ENCODE results near the gene PRKCA. TPM values are rescaled to one million over a fixed set of nuclear protein-coding genes. Genes with fewer than 3 reads are reported as not detected.

Gene PRKCA
- total and polyA plus RNA-seq, 2 of the 13 experiments (the other 11 are each of a cell fraction or from before 2014, with no cell fraction given): 18.5 to 21.5 TPM

DNA sequence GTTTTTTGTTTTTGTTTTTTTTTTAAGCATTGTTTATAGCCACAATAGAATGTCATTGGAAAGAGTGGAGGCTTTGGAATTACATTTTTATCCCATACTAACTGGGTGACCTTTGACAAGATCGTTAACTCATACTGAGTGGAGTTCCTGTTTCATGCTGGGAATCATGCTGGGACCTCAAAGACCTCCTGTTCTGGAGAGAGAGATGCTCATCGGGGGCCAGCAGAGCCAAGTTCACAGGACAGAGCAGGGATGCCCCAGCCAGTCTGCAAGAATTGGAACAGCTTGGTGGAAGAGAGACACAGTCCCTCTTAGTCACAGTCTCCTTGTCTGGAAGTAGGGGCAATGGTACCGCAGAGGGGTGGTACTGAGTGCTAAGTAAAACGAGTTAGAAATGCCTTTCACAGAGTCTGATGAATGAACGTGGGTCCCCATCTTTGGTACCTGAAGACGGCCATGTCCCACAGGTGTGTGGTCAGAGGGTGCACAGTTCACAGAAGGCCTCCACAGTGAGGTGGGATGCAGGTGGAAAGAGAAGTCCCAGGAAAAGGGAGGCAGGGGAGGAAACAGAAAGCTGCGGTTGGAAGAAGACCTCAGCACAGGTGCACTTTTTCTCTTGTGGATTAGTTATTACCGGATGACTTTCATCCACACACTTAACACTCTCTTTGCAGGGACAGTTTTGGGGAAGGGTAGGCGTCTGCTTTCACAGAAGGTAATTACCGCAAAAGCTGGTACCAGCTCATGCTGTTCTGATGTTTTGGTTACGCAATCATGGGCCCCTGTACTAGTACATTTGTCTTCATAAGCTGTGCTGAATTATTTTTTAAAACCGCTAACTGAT is 147.8 kb downstream of the PRKCA start (continued):
- TF ChIP-seq, protein P1, sequence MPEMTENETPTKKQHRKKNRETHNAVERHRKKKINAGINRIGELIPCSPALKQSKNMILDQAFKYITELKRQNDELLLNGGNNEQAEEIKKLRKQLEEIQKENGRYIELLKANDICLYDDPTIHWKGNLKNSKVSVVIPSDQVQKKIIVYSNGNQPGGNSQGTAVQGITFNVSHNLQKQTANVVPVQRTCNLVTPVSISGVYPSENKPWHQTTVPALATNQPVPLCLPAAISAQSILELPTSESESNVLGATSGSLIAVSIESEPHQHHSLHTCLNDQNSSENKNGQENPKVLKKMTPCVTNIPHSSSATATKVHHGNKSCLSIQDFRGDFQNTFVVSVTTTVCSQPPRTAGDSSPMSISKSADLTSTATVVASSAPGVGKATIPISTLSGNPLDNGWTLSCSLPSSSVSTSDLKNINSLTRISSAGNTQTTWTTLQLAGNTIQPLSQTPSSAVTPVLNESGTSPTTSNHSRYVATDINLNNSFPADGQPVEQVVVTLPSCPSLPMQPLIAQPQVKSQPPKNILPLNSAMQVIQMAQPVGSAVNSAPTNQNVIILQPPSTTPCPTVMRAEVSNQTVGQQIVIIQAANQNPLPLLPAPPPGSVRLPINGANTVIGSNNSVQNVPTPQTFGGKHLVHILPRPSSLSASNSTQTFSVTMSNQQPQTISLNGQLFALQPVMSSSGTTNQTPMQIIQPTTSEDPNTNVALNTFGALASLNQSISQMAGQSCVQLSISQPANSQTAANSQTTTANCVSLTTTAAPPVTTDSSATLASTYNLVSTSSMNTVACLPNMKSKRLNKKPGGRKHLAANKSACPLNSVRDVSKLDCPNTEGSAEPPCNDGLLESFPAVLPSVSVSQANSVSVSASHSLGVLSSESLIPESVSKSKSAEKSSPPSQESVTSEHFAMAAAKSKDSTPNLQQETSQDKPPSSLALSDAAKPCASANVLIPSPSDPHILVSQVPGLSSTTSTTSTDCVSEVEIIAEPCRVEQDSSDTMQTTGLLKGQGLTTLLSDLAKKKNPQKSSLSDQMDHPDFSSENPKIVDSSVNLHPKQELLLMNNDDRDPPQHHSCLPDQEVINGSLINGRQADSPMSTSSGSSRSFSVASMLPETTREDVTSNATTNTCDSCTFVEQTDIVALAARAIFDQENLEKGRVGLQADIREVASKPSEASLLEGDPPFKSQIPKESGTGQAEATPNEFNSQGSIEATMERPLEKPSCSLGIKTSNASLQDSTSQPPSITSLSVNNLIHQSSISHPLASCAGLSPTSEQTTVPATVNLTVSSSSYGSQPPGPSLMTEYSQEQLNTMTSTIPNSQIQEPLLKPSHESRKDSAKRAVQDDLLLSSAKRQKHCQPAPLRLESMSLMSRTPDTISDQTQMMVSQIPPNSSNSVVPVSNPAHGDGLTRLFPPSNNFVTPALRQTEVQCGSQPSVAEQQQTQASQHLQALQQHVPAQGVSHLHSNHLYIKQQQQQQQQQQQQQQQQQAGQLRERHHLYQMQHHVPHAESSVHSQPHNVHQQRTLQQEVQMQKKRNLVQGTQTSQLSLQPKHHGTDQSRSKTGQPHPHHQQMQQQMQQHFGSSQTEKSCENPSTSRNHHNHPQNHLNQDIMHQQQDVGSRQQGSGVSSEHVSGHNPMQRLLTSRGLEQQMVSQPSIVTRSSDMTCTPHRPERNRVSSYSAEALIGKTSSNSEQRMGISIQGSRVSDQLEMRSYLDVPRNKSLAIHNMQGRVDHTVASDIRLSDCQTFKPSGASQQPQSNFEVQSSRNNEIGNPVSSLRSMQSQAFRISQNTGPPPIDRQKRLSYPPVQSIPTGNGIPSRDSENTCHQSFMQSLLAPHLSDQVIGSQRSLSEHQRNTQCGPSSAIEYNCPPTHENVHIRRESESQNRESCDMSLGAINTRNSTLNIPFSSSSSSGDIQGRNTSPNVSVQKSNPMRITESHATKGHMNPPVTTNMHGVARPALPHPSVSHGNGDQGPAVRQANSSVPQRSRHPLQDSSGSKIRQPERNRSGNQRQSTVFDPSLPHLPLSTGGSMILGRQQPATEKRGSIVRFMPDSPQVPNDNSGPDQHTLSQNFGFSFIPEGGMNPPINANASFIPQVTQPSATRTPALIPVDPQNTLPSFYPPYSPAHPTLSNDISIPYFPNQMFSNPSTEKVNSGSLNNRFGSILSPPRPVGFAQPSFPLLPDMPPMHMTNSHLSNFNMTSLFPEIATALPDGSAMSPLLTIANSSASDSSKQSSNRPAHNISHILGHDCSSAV (CRISPR knock-in tag; IDR thresholded peaks at IDR 0.05; ENCODE audit: borderline replicate concordance): no peak
- TF ChIP-seq, protein P2, sequence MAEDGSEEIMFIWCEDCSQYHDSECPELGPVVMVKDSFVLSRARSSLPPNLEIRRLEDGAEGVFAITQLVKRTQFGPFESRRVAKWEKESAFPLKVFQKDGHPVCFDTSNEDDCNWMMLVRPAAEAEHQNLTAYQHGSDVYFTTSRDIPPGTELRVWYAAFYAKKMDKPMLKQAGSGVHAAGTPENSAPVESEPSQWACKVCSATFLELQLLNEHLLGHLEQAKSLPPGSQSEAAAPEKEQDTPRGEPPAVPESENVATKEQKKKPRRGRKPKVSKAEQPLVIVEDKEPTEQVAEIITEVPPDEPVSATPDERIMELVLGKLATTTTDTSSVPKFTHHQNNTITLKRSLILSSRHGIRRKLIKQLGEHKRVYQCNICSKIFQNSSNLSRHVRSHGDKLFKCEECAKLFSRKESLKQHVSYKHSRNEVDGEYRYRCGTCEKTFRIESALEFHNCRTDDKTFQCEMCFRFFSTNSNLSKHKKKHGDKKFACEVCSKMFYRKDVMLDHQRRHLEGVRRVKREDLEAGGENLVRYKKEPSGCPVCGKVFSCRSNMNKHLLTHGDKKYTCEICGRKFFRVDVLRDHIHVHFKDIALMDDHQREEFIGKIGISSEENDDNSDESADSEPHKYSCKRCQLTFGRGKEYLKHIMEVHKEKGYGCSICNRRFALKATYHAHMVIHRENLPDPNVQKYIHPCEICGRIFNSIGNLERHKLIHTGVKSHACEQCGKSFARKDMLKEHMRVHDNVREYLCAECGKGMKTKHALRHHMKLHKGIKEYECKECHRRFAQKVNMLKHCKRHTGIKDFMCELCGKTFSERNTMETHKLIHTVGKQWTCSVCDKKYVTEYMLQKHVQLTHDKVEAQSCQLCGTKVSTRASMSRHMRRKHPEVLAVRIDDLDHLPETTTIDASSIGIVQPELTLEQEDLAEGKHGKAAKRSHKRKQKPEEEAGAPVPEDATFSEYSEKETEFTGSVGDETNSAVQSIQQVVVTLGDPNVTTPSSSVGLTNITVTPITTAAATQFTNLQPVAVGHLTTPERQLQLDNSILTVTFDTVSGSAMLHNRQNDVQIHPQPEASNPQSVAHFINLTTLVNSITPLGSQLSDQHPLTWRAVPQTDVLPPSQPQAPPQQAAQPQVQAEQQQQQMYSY (CRISPR knock-in tag; IDR thresholded peaks at IDR 0.05): no peak
- TF ChIP-seq FIP1L1 (IDR thresholded peaks at IDR 0.05; ENCODE audit: borderline replicate concordance, insufficient read depth, low read depth, low read length) (no peak), ZSCAN20 (CRISPR knock-in tag; IDR thresholded peaks at IDR 0.05; ENCODE audit: borderline replicate concordance) (no peak), ZNF878 (CRISPR knock-in tag; IDR thresholded peaks at IDR 0.05) (no peak), ERF (CRISPR knock-in tag; IDR thresholded peaks at IDR 0.05) (no peak), ZNF12 (CRISPR knock-in tag; IDR thresholded peaks at IDR 0.05) (no peak), KAT2B (IDR thresholded peaks at IDR 0.05; ENCODE audit: borderline replicate concordance, low read depth, low read length) (no peak), ZFP36 (IDR thresholded peaks at IDR 0.05; ENCODE audit: borderline replicate concordance, low read depth, low read length, partially characterized antibody) (no peak), PCBP2 (optimal IDR thresholded peaks at IDR 0.05; ENCODE audit: low read depth, low read length, poor library complexity, severe bottlenecking) (no peak)
- TF ChIP-seq, protein P3, sequence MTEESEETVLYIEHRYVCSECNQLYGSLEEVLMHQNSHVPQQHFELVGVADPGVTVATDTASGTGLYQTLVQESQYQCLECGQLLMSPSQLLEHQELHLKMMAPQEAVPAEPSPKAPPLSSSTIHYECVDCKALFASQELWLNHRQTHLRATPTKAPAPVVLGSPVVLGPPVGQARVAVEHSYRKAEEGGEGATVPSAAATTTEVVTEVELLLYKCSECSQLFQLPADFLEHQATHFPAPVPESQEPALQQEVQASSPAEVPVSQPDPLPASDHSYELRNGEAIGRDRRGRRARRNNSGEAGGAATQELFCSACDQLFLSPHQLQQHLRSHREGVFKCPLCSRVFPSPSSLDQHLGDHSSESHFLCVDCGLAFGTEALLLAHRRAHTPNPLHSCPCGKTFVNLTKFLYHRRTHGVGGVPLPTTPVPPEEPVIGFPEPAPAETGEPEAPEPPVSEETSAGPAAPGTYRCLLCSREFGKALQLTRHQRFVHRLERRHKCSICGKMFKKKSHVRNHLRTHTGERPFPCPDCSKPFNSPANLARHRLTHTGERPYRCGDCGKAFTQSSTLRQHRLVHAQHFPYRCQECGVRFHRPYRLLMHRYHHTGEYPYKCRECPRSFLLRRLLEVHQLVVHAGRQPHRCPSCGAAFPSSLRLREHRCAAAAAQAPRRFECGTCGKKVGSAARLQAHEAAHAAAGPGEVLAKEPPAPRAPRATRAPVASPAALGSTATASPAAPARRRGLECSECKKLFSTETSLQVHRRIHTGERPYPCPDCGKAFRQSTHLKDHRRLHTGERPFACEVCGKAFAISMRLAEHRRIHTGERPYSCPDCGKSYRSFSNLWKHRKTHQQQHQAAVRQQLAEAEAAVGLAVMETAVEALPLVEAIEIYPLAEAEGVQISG (CRISPR knock-in tag; IDR thresholded peaks at IDR 0.05): no peak

Data from HepG2 (cell line).